Osteocyte (in vitro differentiated cells): Measurements from ENCODE around the gene FBXO11. TPM values are rescaled to one million over a fixed set of nuclear protein-coding genes. Genes with fewer than 3 reads are reported as not detected.

Experiments
- DNase-seq: peaks from one replicate; pipeline ENCODE4 v3.0.0; 2021; ENCODE audit warnings: mixed read lengths; ENCODE audit not compliant: unreplicated experiment; ENCODE audit errors: extremely low spot score
- H3K27ac Mint-ChIP-seq: one replicate; pipeline ENCODE4 v1.8.0; 2021; ENCODE audit warnings: mild to moderate bottlenecking, mixed read lengths; ENCODE audit not compliant: unreplicated experiment
- H3K27me3 Mint-ChIP-seq: one replicate; pipeline ENCODE4 v1.8.0; 2021; ENCODE audit warnings: mixed read lengths; ENCODE audit not compliant: unreplicated experiment
- H3K36me3 Mint-ChIP-seq: one replicate; pipeline ENCODE4 v1.8.0; 2021; ENCODE audit warnings: mixed read lengths; ENCODE audit not compliant: unreplicated experiment
- H3K4me1 Mint-ChIP-seq: one replicate; pipeline ENCODE4 v1.8.0; 2021; ENCODE audit warnings: mixed read lengths; ENCODE audit not compliant: unreplicated experiment
- H3K4me3 Mint-ChIP-seq: one replicate; pipeline ENCODE4 v1.8.0; 2021; ENCODE audit warnings: mild to moderate bottlenecking, moderate library complexity, mixed read lengths; ENCODE audit not compliant: unreplicated experiment
- H3K9me3 Mint-ChIP-seq: one replicate; pipeline ENCODE4 v1.8.0; 2021; ENCODE audit warnings: mixed read lengths; ENCODE audit not compliant: unreplicated experiment
- CTCF ChIP-seq: fragments of 200-600 bp; sonication (generic); IDR thresholded peaks from 2 replicates; pipeline ENCODE4 v1.5.0; 2021; ENCODE audit warnings: antibody characterized with exemption, mild to moderate bottlenecking, moderate library complexity
- total RNA-seq: library from RNA; stranded (reverse); gene quantifications from 2 replicates; pipeline ENCODE4 v1.2.1, GENCODE V29; 2021

The FBXO11 gene
- total RNA-seq, 1 donor from 2014 or later = 70.6 TPM

GRCh38 chr2:47808614-47809013 lies 97.7 kb downstream of the FBXO11 start:
- H3K36me3 Mint-ChIP-seq = peaks cover 58% of the 10 kb centered on the region
- TF ChIP-seq CTCF = no peak
- H3K4me3 Mint-ChIP-seq = no peak overlapping the region
- no peaks in the 10 kb centered on the region for H3K27me3 Mint-ChIP-seq
- no peaks in the 10 kb centered on the region for H3K9me3 Mint-ChIP-seq
- peaks cover 14% of the 10 kb centered on the region for H3K4me1 Mint-ChIP-seq
- H3K27ac Mint-ChIP-seq = peak overlapping the region; percentile 47
- DNase-seq = peak; percentile 7

- no peak for TF ChIP-seq CTCF
- H3K9me3 Mint-ChIP-seq = peaks cover 7% of the 10 kb centered on the region
- H3K36me3 Mint-ChIP-seq = peaks cover 63% of the 10 kb centered on the region
- H3K27me3 Mint-ChIP-seq = no peaks in the 10 kb centered on the region
- H3K4me3 Mint-ChIP-seq = no peak overlapping the region
- H3K4me1 Mint-ChIP-seq = peaks cover 14% of the 10 kb centered on the region
- no peak for DNase-seq
- H3K27ac Mint-ChIP-seq = no peak overlapping the region
Measured at GRCh38 chr2:47805850-47806249, 100.4 kb downstream of the FBXO11 start.

- TF ChIP-seq CTCF = no peak
- H3K9me3 Mint-ChIP-seq = peaks cover 7% of the 10 kb centered on the region
- H3K27ac Mint-ChIP-seq = no peak overlapping the region
- no peak overlapping the region for H3K4me3 Mint-ChIP-seq
- peaks cover 78% of the 10 kb centered on the region for H3K36me3 Mint-ChIP-seq
- peaks cover 11% of the 10 kb centered on the region for H3K4me1 Mint-ChIP-seq
- H3K27me3 Mint-ChIP-seq = no peaks in the 10 kb centered on the region
- no peak for DNase-seq
Measured at GRCh38 chr2:47803770-47804169, 102.5 kb downstream of the FBXO11 start.

- TF ChIP-seq CTCF = no peak
- H3K4me1 Mint-ChIP-seq = peaks cover 7% of the 10 kb centered on the region
- no peak overlapping the region for H3K27ac Mint-ChIP-seq
- H3K36me3 Mint-ChIP-seq = peaks cover 79% of the 10 kb centered on the region
- H3K27me3 Mint-ChIP-seq = no peaks in the 10 kb centered on the region
- DNase-seq = no peak
- peaks cover 7% of the 10 kb centered on the region for H3K9me3 Mint-ChIP-seq
- H3K4me3 Mint-ChIP-seq = no peak overlapping the region
Measured at GRCh38 chr2:47803363-47803762, 102.9 kb downstream of the FBXO11 start.

GRCh38 chr2:47801118-47801517 lies 105.2 kb downstream of the FBXO11 start:
- TF ChIP-seq CTCF = no peak
- Mint-ChIP-seq H3K4me3 (no peak overlapping the region), H3K36me3 (peaks cover 79% of the 10 kb centered on the region), H3K4me1 (no peaks in the 10 kb centered on the region), H3K27ac (no peak overlapping the region), H3K9me3 (peaks cover 7% of the 10 kb centered on the region), H3K27me3 (no peaks in the 10 kb centered on the region)
- DNase-seq = no peak
